SK-N-SH (cell line): ENCODE measurements around the gene CCSER1. TPM values are rescaled to one million over a fixed set of nuclear protein-coding genes. Genes with fewer than 3 reads are reported as not detected.

Experiments
- CTCF ChIA-PET: fragments of 300-600, 350-600 bp; formaldehyde crosslinking; extraction: SDS; loops from one replicate; lab custom pipeline; 2021; lab: Yijun Ruan, JAX
- POLR2A ChIA-PET: fragments of 350-600 bp; sonication (Branson Sonifier 250); formaldehyde crosslinking; extraction: SDS; loops from one replicate; lab custom pipeline; 2020; ENCODE audit warnings: antibody characterized with exemption, inconsistent platforms; lab: Yijun Ruan, JAX
- DNase-seq: peaks from one replicate; pipeline ENCODE4 v3.0.0; 2012
- H2AFZ ChIP-seq: fragments of 200-600 bp; sonication (generic); 2 replicates; pipeline ENCODE4 v1.8.1; 2016; ENCODE audit warnings: antibody characterized with exemption, mild to moderate bottlenecking, low read depth
- H3F3A ChIP-seq: fragments of 200-600 bp; sonication (generic); replicated peaks from 2 replicates; pipeline ENCODE3; 2016; ENCODE audit warnings: antibody characterized with exemption, mild to moderate bottlenecking; ENCODE audit not compliant: insufficient read depth
- H3K27ac ChIP-seq, 2 experiments: fragments of 200-500 bp in 1 of 2; fragments of 200-600 bp in 1 of 2; sonication (Bioruptor generic) in 1 of 2; sonication (generic), shearing (Covaris generic) in 1 of 2; 2 replicates each; pipeline versions ENCODE4 v1.5.1 to v1.6.1; 2014 to 2016; ENCODE audit warnings: low read depth in 2 of 2, inconsistent platforms in 1 of 2, low read length in 1 of 2, mild to moderate bottlenecking in 1 of 2, mixed read lengths in 1 of 2
- H3K27me3 ChIP-seq: fragments of 200-600 bp; sonication (generic), shearing (Covaris generic); 2 replicates; pipeline ENCODE4 v1.6.1; 2016; ENCODE audit warnings: mixed run types; ENCODE audit not compliant: insufficient read depth
- H3K36me3 ChIP-seq, 2 experiments: fragments of 200-500 bp in 1 of 2; fragments of 200-600 bp in 1 of 2; sonication (Bioruptor generic) in 1 of 2; sonication (generic) in 1 of 2; replicated peaks in 1 of 2; 2 replicates each; pipeline versions ENCODE3 to v1.5.1; 2014 to 2016; ENCODE audit warnings: low read length in 1 of 2, mild to moderate bottlenecking in 1 of 2; ENCODE audit not compliant: insufficient read depth in 2 of 2, control insufficient read depth in 1 of 2
- H3K4me1 ChIP-seq, 2 experiments: fragments of 200-500 bp in 1 of 2; fragments of 200-600 bp in 1 of 2; sonication (Bioruptor generic) in 1 of 2; sonication (generic), shearing (Covaris generic) in 1 of 2; 2 replicates each; pipeline versions ENCODE4 v1.5.1 to v1.6.1; 2014 to 2016; ENCODE audit warnings: low read depth in 1 of 2, low read length in 1 of 2, mixed run types in 1 of 2; ENCODE audit not compliant: insufficient read depth in 2 of 2, control insufficient read depth in 1 of 2
- H3K4me2 ChIP-seq: fragments of 200-600 bp; sonication (generic), shearing (Covaris generic); 2 replicates; pipeline ENCODE4 v1.6.1; 2017; ENCODE audit warnings: mixed run types
- H3K4me3 ChIP-seq, 2 experiments: fragments of 200-500 bp in 1 of 2; fragments of 200-600 bp in 1 of 2; sonication (Bioruptor generic) in 1 of 2; sonication (generic), shearing (Covaris generic) in 1 of 2; 2 replicates each; pipeline versions ENCODE4 v1.5.1 to v1.8.1; 2014 to 2016; ENCODE audit warnings: low read depth in 2 of 2, inconsistent platforms in 1 of 2, low read length in 1 of 2, mild to moderate bottlenecking in 1 of 2, mixed read lengths in 1 of 2, moderate library complexity in 1 of 2
- H3K79me2 ChIP-seq: fragments of 200-600 bp; sonication (generic); 2 replicates; pipeline ENCODE4 v1.8.1; 2017; ENCODE audit warnings: mild to moderate bottlenecking; ENCODE audit not compliant: insufficient read depth
- H3K9ac ChIP-seq: fragments of 200-600 bp; sonication (generic); 2 replicates; pipeline ENCODE4 v1.6.1; 2017; ENCODE audit warnings: mixed run types
- H3K9me2 ChIP-seq: fragments of 200-600 bp; sonication (generic); 2 replicates; pipeline ENCODE4 v1.6.1; 2017; ENCODE audit warnings: mixed run types
- H3K9me3 ChIP-seq: fragments of 200-600 bp; sonication (generic); 2 replicates; pipeline ENCODE4 v1.6.1; 2017; ENCODE audit warnings: mixed run types, mild to moderate bottlenecking, moderate library complexity
- H4K20me1 ChIP-seq: fragments of 200-600 bp; sonication (generic); 2 replicates; pipeline ENCODE4 v1.6.1; 2017; ENCODE audit warnings: mild to moderate bottlenecking, mixed run types; ENCODE audit not compliant: insufficient read depth
- CHD2 ChIP-seq: fragments of 150-350 bp; IDR thresholded peaks from 2 replicates; pipeline ENCODE4 v1.6.1; 2018; ENCODE audit warnings: low read length; ENCODE audit not compliant: partially characterized antibody
- CTCF ChIP-seq: fragments of 200-600 bp; sonication (generic); IDR thresholded peaks from 2 replicates; pipeline ENCODE4 v1.6.1; 2017; ENCODE audit warnings: antibody characterized with exemption, mild to moderate bottlenecking, moderate library complexity
- ELF1 ChIP-seq: IDR thresholded peaks from 2 replicates; pipeline ENCODE4 v1.4.0; 2012
- EP300 ChIP-seq, 2 experiments: IDR thresholded peaks; 2 replicates each; pipeline versions ENCODE4 v1.4.0 to v1.6.1; 2012; ENCODE audit warnings: borderline replicate concordance in 1 of 2, low read depth in 1 of 2, low read length in 1 of 2
- FOSL2 ChIP-seq: IDR thresholded peaks from 2 replicates; pipeline ENCODE4 v1.4.0; 2012; ENCODE audit warnings: low read depth, mild to moderate bottlenecking, moderate library complexity, borderline replicate concordance
- MAX ChIP-seq: IDR thresholded peaks from 2 replicates; pipeline ENCODE4 v1.4.0; 2012; ENCODE audit warnings: low read depth
- MXI1 ChIP-seq: IDR thresholded peaks from 2 replicates; pipeline ENCODE4 v1.6.1; 2012; ENCODE audit warnings: mild to moderate bottlenecking, low read depth, low read length, improper control_type of control experiment
- NFIC ChIP-seq: IDR thresholded peaks from 2 replicates; pipeline ENCODE4 v1.4.0; 2012; ENCODE audit warnings: borderline replicate concordance
- NRF1 ChIP-seq: IDR thresholded peaks from 2 replicates; pipeline ENCODE4 v1.6.1; 2012; ENCODE audit warnings: low read depth, mild to moderate bottlenecking, low read length
- RAD21 ChIP-seq: IDR thresholded peaks from 2 replicates; pipeline ENCODE4 v1.6.1; 2012; ENCODE audit warnings: mild to moderate bottlenecking, low read length
- RFX5 ChIP-seq: IDR thresholded peaks from 2 replicates; pipeline ENCODE4 v1.6.1; 2012; ENCODE audit warnings: mild to moderate bottlenecking, improper control_type of control experiment, low read length
- RXRA ChIP-seq: IDR thresholded peaks from 2 replicates; pipeline ENCODE4 v1.4.0; 2012; ENCODE audit warnings: low read depth, mild to moderate bottlenecking, borderline replicate concordance
- SMC3 ChIP-seq: IDR thresholded peaks from 2 replicates; pipeline ENCODE4 v1.6.1; 2012; ENCODE audit warnings: low read depth, low read length, improper control_type of control experiment
- TCF12 ChIP-seq: IDR thresholded peaks from 2 replicates; pipeline ENCODE4 v1.4.0; 2012
- TEAD4 ChIP-seq: IDR thresholded peaks from 2 replicates; pipeline ENCODE4 v1.4.0; 2012; ENCODE audit warnings: mild to moderate bottlenecking, borderline replicate concordance; ENCODE audit not compliant: insufficient read depth
- USF2 ChIP-seq: fragments of 150-350 bp; IDR thresholded peaks from 2 replicates; pipeline ENCODE4 v1.6.1; 2017; ENCODE audit warnings: antibody characterized with exemption, low read length, low read depth, borderline replicate concordance
- YY1 ChIP-seq: IDR thresholded peaks from 2 replicates; pipeline ENCODE4 v1.4.0; 2012; ENCODE audit warnings: low read depth, mild to moderate bottlenecking
- ZBTB33 ChIP-seq: IDR thresholded peaks from 2 replicates; pipeline ENCODE4 v1.4.0; 2012; ENCODE audit warnings: low read depth, borderline replicate concordance
- WGBS: methylation state at CpG from one replicate; pipeline ENCODE4 v1.1.6; 2017; ENCODE audit warnings: low lambda C conversion rate; 5-methylcytosine and 5-hydroxymethylcytosine counted together
- polyA plus RNA-seq, 3 experiments: library from polyadenylated mRNA; depleted of rRNA; stranded (reverse); fragments of >200 nt; gene quantifications; 2 replicates each; pipeline ENCODE4 v1.2.3, GENCODE V29; 2012

Gene CCSER1
- polyA plus RNA-seq, 1 of the 3 experiments (the other 2 are of a cell fraction): 0.05 TPM

GRCh38 chr4:90293320-90293719 is 166.1 kb downstream of the CCSER1 start:
- Histone ChIP-seq H3F3A (no peaks in the 10 kb centered on the region), H3K4me1 (peaks cover 0 to 4% of the 10 kb centered on the region in 2 experiments; a peak in 2 of 4 replicates), H3K27ac (no peak overlapping the region), H3K79me2 (no peaks in the 10 kb centered on the region), H3K9me3 (no peaks in the 10 kb centered on the region), H3K9ac (no peak overlapping the region), H3K4me2 (no peak overlapping the region), H3K36me3 (no peaks in the 10 kb centered on the region), H3K27me3 (no peaks in the 10 kb centered on the region), H2AFZ (no peak overlapping the region), H4K20me1 (no peaks in the 10 kb centered on the region), H3K4me3 (no peak overlapping the region), H3K9me2 (no peaks in the 10 kb centered on the region)
- ChIA-PET POLR2A (no interaction called here), CTCF (interaction anchor here (0.6 to 3.1 kb wide), 22 partner anchors 14 to 1067 kb away, joined by 3 to 14 read pairs (median 3); partner anchors contain the start of gene CCSER1)
- DNase-seq: no peak
- TF ChIP-seq ELF1 (no peak), CTCF (peak; percentile 54), NFIC (no peak), RAD21 (peak; percentile 75), SMC3 (peak; percentile 21; the same call in 1 of the 2 replicates)
- WGBS: 23% methylated on average over 2 of the region's 2 CpGs

- Histone ChIP-seq H3K36me3 (no peaks in the 10 kb centered on the region), H2AFZ (no peak overlapping the region), H3K27ac (no peak overlapping the region)
- TF ChIP-seq RXRA (no peak), TCF12 (no peak), FOSL2 (no peak), NRF1 (no peak), MXI1 (no peak), EP300 (IDR thresholded peaks at IDR 0.05; ENCODE audit: borderline replicate concordance in 1 of 2, low read depth in 1 of 2, low read length in 1 of 2) (no peak), TEAD4 (no peak), ZBTB33 (no peak), CHD2 (no peak), RFX5 (no peak), MAX (no peak), YY1 (no peak), USF2 (no peak)
- TF ChIP-seq, all 33 proteins: peak for 0
- Histone ChIP-seq H3F3A (no peaks in the 10 kb centered on the region), H3K4me2 (no peak overlapping the region), H4K20me1 (no peaks in the 10 kb centered on the region), H3K9me3 (no peaks in the 10 kb centered on the region), H3K4me1 (no peaks in the 10 kb centered on the region; a peak in 1 of 4 replicates), H3K9me2 (no peaks in the 10 kb centered on the region), H3K4me3 (no peak overlapping the region), H3K9ac (no peak overlapping the region), H3K27me3 (no peaks in the 10 kb centered on the region), H3K79me2 (no peaks in the 10 kb centered on the region)
- DNase-seq: no peak
- ChIA-PET POLR2A (no interaction called here), CTCF (no interaction called here)
- WGBS: 67% methylated on average over 1 of the region's 1 CpG
Observed at GRCh38 chr4:90299373-90299772, 172.2 kb downstream of the CCSER1 start.
